BE2C (cell line): ENCODE measurements around the gene CTNNBL1.

Source experiments
- DNase-seq: peaks from one replicate; pipeline ENCODE4 v3.0.0-alpha.2; 2020
- H3K27me3 ChIP-seq: fragments of 250-450 bp; sonication (Bioruptor Pico); 2 replicates; pipeline ENCODE4 v1.5.1; 2020; ENCODE audit warnings: mild to moderate bottlenecking
- H3K36me3 ChIP-seq: fragments of 250-450 bp; sonication (Bioruptor Pico); 2 replicates; pipeline ENCODE4 v1.5.1; 2020; ENCODE audit warnings: mild to moderate bottlenecking
- H3K4me1 ChIP-seq: fragments of 250-450 bp; sonication (Bioruptor Pico); 2 replicates; pipeline ENCODE4 v1.5.1; 2020
- H3K4me3 ChIP-seq: 2 replicates; pipeline ENCODE4 v1.5.1; 2011; ENCODE audit warnings: low read depth, low read length
- H3K9me3 ChIP-seq: fragments of 250-450 bp; sonication (Bioruptor Pico); 2 replicates; pipeline ENCODE4 v1.5.1; 2020
- TF ChIP-seq, protein P1 (sequence below): IDR thresholded peaks from 2 replicates; pipeline ENCODE4 v1.5.1; 2012; ENCODE audit warnings: mild to moderate bottlenecking, low read depth, low read length

CTNNBL1 gene

DNA sequence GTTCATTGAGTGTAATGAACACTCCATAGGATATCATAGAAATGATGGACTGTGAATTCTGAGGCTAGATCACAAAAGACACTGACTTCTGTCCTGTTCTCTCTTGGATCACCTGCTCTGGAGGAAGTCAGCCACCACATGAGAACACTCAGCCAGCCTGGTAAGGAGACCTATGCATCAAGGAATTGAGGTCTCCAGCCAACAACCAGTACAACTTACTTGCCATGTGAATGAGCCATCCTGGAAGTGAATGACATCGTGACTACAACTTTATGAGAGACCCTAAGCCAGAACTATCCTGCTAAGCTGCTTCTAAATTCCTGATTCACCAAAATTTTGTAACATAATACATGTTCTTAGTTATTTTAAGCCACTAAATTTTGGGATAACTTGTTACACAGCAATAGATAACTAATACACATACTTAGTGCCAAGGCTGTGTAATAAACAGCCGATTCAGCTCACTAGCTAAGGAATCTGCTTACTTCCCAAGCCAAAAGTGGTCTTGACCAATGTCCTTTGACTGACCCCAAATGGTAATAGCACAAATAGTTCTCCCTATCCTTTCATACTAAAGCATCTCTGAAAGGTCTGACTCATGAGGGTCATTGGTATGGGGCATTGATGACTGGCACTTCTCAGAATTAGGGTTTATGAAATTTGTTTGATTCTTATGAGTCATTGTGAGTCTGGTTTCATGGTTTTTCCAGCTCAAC is 6.9 kb upstream of the CTNNBL1 start:
- H3K36me3 ChIP-seq = no peaks in the 10 kb centered on the region
- H3K4me1 ChIP-seq = no peaks in the 10 kb centered on the region; the same call in 1 of the 2 replicates
- H3K4me3 ChIP-seq = no peak overlapping the region
- H3K27me3 ChIP-seq = no peaks in the 10 kb centered on the region; the same call in 1 of the 2 replicates
- TF ChIP-seq, protein P1, sequence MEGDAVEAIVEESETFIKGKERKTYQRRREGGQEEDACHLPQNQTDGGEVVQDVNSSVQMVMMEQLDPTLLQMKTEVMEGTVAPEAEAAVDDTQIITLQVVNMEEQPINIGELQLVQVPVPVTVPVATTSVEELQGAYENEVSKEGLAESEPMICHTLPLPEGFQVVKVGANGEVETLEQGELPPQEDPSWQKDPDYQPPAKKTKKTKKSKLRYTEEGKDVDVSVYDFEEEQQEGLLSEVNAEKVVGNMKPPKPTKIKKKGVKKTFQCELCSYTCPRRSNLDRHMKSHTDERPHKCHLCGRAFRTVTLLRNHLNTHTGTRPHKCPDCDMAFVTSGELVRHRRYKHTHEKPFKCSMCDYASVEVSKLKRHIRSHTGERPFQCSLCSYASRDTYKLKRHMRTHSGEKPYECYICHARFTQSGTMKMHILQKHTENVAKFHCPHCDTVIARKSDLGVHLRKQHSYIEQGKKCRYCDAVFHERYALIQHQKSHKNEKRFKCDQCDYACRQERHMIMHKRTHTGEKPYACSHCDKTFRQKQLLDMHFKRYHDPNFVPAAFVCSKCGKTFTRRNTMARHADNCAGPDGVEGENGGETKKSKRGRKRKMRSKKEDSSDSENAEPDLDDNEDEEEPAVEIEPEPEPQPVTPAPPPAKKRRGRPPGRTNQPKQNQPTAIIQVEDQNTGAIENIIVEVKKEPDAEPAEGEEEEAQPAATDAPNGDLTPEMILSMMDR = no peak
- no peak for DNase-seq
- no peaks in the 10 kb centered on the region for H3K9me3 ChIP-seq

DNA sequence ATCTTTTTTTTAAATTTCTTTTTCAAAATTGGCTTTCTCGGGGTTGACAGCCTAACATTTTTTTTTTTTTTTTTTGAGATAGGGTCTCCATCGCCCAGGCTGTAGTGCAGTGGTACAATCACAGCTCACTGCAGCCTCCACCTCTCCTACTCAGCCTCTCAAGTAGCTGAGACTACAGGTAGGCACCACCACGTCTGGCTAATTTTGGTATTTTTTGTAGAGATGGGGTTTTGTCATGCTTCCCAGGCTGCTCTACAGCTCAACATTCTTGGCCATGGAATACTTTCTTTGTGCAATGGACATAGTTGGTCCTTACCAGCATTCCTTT is 6.4 kb upstream of the CTNNBL1 start:
- no peak for DNase-seq
- H3K4me3 ChIP-seq = no peak overlapping the region
- no peaks in the 10 kb centered on the region for H3K36me3 ChIP-seq
- no peaks in the 10 kb centered on the region; the same call in 1 of the 2 replicates for H3K27me3 ChIP-seq
- no peaks in the 10 kb centered on the region for H3K9me3 ChIP-seq
- no peaks in the 10 kb centered on the region; the same call in 1 of the 2 replicates for H3K4me1 ChIP-seq
- TF ChIP-seq, protein P1 = no peak

DNA sequence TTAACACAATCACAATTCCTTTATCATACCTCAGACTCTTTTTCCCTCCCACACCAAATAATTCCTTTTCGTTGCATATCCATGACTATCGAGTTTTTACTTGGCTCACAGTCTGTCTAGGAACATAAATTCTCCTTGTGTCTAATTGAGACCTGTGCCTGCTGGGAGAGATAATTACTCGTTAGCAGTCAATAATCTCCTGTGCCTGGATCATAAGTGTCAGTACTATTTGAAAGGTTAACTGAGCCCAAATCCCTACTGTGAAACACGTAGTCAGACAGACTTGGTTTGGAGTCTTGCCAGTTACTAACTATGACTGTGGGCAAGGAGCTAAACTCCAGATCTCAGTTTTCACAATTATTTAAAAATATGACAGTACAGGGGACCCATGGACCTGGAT is 5.7 kb upstream of the CTNNBL1 start:
- TF ChIP-seq, protein P1 = no peak
- Histone ChIP-seq H3K36me3 (no peaks in the 10 kb centered on the region), H3K4me3 (no peak overlapping the region), H3K9me3 (no peaks in the 10 kb centered on the region), H3K27me3 (no peaks in the 10 kb centered on the region; the same call in 1 of the 2 replicates), H3K4me1 (no peaks in the 10 kb centered on the region; the same call in 1 of the 2 replicates)
- DNase-seq = no peak

DNA sequence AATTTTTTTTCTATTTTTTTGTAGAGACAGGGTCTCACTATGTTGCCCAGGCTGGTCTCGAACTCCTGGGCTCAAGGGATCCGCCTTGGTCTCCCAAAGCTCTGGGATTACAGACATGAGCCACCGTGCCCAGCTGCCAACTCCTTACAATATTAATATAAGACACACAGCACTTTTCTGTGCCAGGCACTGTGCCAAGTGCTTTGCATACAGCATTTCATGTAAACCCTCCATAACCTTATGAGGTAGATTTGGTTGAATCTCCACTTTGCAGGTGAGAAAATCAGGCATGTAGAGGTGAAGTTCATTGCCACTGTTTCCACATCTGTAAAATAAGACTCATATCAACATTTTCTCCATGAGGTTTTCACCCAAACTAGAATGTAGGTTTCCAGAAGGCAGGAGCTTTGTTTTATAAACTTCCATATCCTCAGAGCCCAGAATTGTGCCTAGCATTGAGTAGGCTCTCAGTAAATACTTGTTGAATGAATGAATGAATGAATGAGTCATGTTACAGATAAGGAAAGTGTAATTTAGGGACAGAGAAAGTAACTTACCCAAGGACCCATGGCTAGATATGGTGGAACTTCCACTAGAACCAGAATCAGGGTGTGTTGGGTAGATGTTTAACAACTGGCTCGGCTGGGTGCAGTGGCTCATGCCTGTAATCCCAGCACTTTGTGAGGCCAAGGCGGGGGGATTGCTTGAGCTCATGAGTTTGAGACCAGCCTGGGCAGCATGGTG is 3.0 kb upstream of the CTNNBL1 start:
- Histone ChIP-seq H3K4me3 (no peak overlapping the region), H3K36me3 (no peaks in the 10 kb centered on the region), H3K4me1 (no peaks in the 10 kb centered on the region; the same call in 1 of the 2 replicates), H3K9me3 (no peaks in the 10 kb centered on the region), H3K27me3 (no peaks in the 10 kb centered on the region; the same call in 1 of the 2 replicates)
- DNase-seq = no peak
- TF ChIP-seq, protein P1 = no peak

DNA sequence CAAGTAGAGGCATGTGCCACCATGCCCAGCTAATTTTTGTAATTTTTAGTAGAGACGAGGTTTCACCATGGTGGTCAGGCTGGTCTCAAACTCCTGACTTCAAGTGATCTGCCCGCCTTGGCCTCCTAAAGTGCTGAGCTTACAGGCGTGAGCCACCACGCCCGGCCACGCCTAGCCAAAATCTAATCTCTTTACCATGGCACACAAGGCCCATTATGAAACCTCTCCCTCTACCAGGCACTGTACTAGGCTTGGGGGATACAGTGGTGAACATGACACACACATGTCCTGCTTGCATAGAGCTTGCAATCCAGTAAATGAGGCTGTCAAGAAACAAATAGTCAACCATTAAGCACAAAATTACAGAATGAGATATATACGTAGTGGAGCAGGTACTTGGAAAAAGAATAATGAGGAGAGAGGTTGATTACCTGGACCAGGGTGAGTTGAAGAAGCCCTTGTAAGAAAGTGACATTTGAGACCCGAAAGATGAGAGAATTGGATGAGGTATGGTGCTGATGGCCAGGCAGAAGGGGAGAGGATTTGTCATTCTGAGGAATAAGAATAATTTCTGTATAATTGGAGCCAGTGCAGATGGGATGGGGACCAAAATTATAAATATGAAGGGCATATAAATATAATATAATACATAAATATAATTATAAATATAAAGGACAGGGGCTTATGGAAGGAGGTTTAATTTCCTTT is 1.2 kb upstream of the CTNNBL1 start:
- Histone ChIP-seq H3K4me1 (no peaks in the 10 kb centered on the region; the same call in 1 of the 2 replicates), H3K27me3 (no peaks in the 10 kb centered on the region; the same call in 1 of the 2 replicates), H3K36me3 (no peaks in the 10 kb centered on the region), H3K4me3 (no peak overlapping the region), H3K9me3 (no peaks in the 10 kb centered on the region)
- TF ChIP-seq, protein P1 = no peak
- no peak for DNase-seq

DNA sequence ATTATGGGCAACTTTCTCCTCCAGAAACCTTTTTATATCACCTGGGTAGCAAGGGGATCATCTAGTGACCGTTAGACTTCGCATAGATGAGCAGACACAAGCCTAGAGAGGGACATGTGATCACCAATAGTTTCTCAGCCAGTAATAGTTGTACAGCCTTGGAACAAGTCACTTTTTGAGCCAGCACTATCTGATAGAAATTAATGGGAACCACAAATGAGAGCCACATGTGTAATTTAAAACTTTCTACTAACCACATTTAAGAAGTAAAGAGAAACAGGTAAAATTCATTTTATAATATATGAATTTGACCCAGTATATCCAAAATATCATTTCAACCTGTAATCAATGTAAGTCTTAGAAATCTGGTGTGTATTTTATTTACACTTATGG is 592 bp upstream of the CTNNBL1 start:
- TF ChIP-seq, protein P1 = no peak
- no peaks in the 10 kb centered on the region for H3K9me3 ChIP-seq
- H3K36me3 ChIP-seq = no peaks in the 10 kb centered on the region
- H3K4me3 ChIP-seq = peak overlapping the region; percentile 90
- no peaks in the 10 kb centered on the region for H3K27me3 ChIP-seq
- no peaks in the 10 kb centered on the region for H3K4me1 ChIP-seq
- DNase-seq = no peak
